LoVo (cell line): ENCODE data around the gene PLCB1.
"Not testable (repeated sequence)": the region's sequence is repeated elsewhere in the genome, so short reads cannot be mapped to it uniquely, and the experiment has no call there.

Experiments used
- DNase-seq: peaks from one replicate; pipeline ENCODE4 v3.0.0-alpha.2; 2016; ENCODE audit warnings: low spot score

PLCB1 gene

GRCh38 chr20:8443464-8444072 lies 311.5 kb downstream of the PLCB1 start:
- no peak for DNase-seq

- no peak for DNase-seq
Measured at GRCh38 chr20:8447262-8448120, 315.4 kb downstream of the PLCB1 start.

DNA sequence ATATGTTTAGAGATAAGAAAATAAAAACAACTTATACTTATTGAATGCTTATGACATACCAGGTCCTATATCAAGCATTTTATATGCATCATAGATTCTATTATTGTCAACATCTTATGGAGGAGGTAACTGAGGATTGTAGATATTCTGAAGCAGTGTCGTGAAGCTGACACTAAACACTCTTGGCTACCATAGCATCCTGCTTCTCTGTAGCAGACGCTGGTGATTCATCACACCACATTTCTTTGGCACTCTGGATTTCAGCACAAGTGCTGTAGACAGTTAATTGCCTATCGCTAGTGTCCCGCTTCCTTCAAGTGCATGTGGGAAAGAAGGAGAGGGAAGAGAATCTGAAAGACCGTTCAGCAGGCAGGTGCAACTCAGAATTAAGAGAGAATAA lies 317.1 kb downstream of the PLCB1 start:
- no peak for DNase-seq

GRCh38 chr20:8454137-8454712 lies 322.2 kb downstream of the PLCB1 start:
- DNase-seq, result no peak

GRCh38 chr20:8456765-8457164 lies 324.7 kb downstream of the PLCB1 start:
- DNase-seq, result no peak

GRCh38 chr20:8457978-8458377 lies 325.9 kb downstream of the PLCB1 start:
- no peak for DNase-seq

DNA sequence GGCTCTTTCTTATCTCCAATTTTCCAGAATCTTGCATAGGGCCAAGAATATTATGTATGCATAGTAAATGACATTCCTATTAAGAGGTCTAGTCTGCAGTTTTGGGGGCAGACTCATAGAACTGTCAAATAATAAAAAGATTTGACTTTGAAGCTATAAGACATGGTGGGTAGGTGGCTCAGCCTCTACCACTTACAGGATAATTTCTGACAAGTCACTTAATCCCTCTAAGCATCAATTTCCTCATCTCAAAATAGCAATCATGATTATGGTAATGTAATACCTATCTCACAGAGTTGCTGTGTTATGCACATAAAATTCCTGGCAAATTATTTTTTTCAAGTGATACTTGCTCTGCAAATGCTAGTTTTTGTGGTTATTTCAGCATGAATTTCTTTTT lies 329.1 kb downstream of the PLCB1 start:
- DNase-seq, result no peak

- peak; percentile 7 for DNase-seq
Measured at GRCh38 chr20:8464368-8464767, 332.3 kb downstream of the PLCB1 start.

DNA sequence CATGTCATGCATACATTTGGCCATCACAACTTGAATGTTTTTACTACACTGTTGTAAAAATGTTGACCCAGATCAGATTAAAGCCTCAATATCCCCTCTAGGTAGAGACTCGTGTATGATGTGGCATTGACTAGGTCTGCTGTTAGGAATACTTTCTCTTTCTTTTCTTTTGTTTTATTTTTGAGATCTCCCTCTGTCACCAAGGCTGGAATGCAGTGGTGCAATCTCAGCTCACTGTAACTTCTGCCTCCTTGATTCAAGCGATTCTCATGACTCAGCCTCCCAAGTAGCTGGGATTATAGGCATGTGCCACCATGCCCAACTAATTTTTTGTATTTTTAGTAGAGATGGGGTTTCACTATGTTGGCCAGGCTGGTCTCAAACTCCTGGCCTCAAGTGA lies 334.7 kb downstream of the PLCB1 start:
- not testable (repeated sequence) for DNase-seq

DNA sequence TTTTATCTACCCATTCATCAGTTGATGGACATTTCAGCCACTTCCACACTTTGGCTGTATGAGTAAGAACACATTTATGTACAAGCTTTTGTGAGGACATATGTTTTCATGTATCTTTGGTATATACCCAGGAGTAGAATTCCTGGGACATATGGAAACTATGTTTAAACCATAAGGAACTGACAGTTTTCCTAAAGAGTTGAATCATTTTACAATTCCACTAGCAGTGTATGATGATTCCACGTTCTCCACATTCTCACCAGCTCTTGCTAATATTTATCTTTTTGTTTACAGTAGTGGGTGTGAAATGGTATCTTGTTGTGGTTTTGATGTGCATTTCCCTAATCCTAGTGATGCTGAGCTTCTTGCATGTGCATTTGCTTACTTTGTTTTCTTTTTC lies 338.1 kb downstream of the PLCB1 start:
- no peak for DNase-seq

DNA sequence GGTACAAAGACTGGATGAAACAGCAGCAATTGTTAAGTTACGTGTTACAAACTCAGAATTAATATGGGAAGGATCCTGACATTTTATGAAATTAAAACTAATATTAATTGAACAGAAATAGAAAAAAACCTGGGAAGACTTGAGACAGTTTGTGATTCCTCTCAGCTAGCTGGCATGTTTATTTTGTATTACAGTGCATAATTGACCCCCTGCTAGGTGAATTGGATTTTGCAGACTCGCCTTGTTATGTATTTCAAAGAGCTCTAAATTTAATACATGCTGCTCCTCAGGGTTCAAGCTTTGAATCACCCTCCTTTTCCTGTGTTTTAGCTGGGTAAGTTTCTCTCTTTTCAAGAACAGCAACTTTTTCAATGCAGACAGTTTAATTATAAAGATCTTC lies 339.4 kb downstream of the PLCB1 start:
- DNase-seq, result no peak

GRCh38 chr20:8473459-8473858 lies 341.4 kb downstream of the PLCB1 start:
- DNase-seq, result no peak

GRCh38 chr20:8474027-8474668 lies 342.1 kb downstream of the PLCB1 start:
- DNase-seq, result no peak

GRCh38 chr20:8476021-8476420 lies 344.0 kb downstream of the PLCB1 start:
- no peak for DNase-seq

DNA sequence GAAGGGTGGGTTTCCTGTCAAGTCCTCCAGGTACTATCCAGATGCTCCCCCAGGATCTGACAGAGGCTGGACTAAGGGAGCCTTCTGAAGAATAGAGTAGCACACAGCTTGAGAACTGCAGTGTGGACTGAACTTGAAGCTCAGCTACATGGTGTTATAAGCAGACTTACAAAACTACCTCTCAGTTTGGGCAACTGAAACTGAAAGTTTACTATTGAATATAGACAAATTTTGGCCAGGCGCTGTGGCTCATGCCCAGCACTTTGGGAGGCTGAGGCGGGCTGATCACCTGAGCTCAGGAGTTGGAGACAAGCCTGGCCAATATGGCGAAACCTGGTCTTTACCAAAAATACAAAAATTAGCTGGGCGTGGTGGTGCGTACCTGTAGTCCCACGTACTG lies 348.5 kb downstream of the PLCB1 start:
- DNase-seq, result no peak

DNA sequence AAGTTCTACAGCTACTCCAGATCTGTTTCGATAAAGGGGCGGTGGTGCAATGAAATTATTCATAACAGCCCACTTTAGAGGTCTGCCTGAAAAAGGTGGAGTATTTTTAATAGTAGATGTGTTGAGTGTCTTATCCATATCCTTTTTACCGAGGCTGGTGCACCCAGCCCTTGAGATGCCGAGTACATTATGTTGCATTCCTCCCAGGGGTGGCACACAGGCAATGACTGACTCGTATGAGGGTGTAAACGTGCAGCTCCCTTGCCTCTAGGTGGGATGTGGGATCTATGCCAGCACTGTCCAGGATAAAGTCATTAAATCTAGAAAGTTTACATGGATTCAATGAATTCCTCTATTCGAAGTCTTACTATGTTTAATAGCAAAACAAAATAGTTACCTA lies 355.6 kb downstream of the PLCB1 start:
- no peak for DNase-seq

- DNase-seq, result no peak
Measured at GRCh38 chr20:8489094-8489883, 357.2 kb downstream of the PLCB1 start.

GRCh38 chr20:8490076-8490830 lies 358.2 kb downstream of the PLCB1 start:
- no peak for DNase-seq

- no peak for DNase-seq
Measured at GRCh38 chr20:8492173-8492572, 360.1 kb downstream of the PLCB1 start.

GRCh38 chr20:8498571-8498970 lies 366.5 kb downstream of the PLCB1 start:
- no peak for DNase-seq

GRCh38 chr20:8504030-8504429 lies 372.0 kb downstream of the PLCB1 start:
- DNase-seq, result no peak
